ENCODE results near the gene NPC1L1. TPM values are rescaled to one million over a fixed set of nuclear protein-coding genes. Genes with fewer than 3 reads are reported as not detected.

The NPC1L1 gene
- total and polyA plus RNA-seq, 10 of the 15 experiments (the other 5 are each of a cell fraction or from before 2014, with no cell fraction given) = 0.01 to 0.90 TPM; not detected in 8

- under 1% methylated on average over 63 of the region's 63 CpGs for WGBS (ENCODE audit: insufficient coverage, insufficient replicate concordance, low lambda C conversion rate, missing lambda C conversion rate)
- CTCF ChIA-PET = interaction anchor here (0.7 to 3.4 kb wide), 14 partner anchors 8 to 470 kb away, joined by 3 to 17 read pairs (median 4); no protein-coding TSS in a partner anchor
- Histone ChIP-seq H3K79me2 (ENCODE audit: control insufficient read depth, insufficient read depth, low read length) (peaks cover 39% of the 10 kb centered on the region), H3K27ac (ENCODE audit: control insufficient read depth, insufficient read depth) (peak within 1 kb of the TSS; percentile 87), H3K9ac (ENCODE audit: control insufficient read depth, insufficient read depth, low read length) (peak within 1 kb of the TSS; percentile 82), H3K4me2 (ENCODE audit: control insufficient read depth, insufficient read depth) (peak within 1 kb of the TSS; percentile 94), H3K27me3 (replicated peaks in 1 of 2; ENCODE audit: control insufficient read depth in 2 of 2, insufficient read depth in 2 of 2, low read length in 1 of 2) (no peaks in the 10 kb centered on the region), H3K4me1 (ENCODE audit: control insufficient read depth, insufficient read depth, low read length) (no peaks in the 10 kb centered on the region), H3K4me3 (peak within 1 kb of the TSS; percentile 98), H3K36me3 (ENCODE audit: control insufficient read depth in 2 of 2, insufficient read depth in 2 of 2, low read length in 1 of 2) (no peaks in the 10 kb centered on the region), H2AFZ (ENCODE audit: control insufficient read depth, low read depth, low read length) (peak within 1 kb of the TSS; percentile 83), H3K9me3 (replicated peaks; ENCODE audit: control insufficient read depth, insufficient read depth, low read length) (no peaks in the 10 kb centered on the region), H4K20me1 (ENCODE audit: control insufficient read depth, insufficient read depth) (no peaks in the 10 kb centered on the region)
- SMC1A ChIA-PET (ENCODE audit: uncharacterized antibody, unreplicated experiment) = interaction anchor here (0.7 to 1.6 kb wide), 9 partner anchors 11 to 330 kb away, joined by 3 to 5 read pairs (median 4); no protein-coding TSS in a partner anchor
- POLR2A ChIA-PET = interaction anchor here (0.5 to 1.2 kb wide), 5 partner anchors 15 to 358 kb away, joined by 3 to 7 read pairs (median 4); partner anchors contain the start of genes H2AZ2 and TMED4
- DNase-seq (ENCODE audit: low read depth, low spot score) (peak; percentile 48), FAIRE-seq (no peak), ATAC-seq (peak; percentile 97)
- in situ Hi-C loops (cut with MboI) = no loop called here
- BruUV-seq (replicated peaks) = no TSS peak
- RAD21 ChIA-PET (ENCODE audit: unreplicated experiment) = interaction anchor here (0.6 to 1.8 kb wide), 6 partner anchors 75 to 429 kb away, joined by 3 to 7 read pairs (median 4); partner anchors contain the start of gene DDX56
- intact Hi-C loops (cut with micrococcal nuclease; ENCODE audit: unreplicated experiment) = loop anchor here (10.0 kb wide), 1 partner anchor 476 kb away; no protein-coding TSS in a partner anchor
- TF ChIP-seq SMAD5 (IDR thresholded peaks at IDR 0.05; ENCODE audit: low read depth) (peak; percentile 52; the same call in 1 of the 2 replicates), EZH2 (IDR thresholded peaks at IDR 0.05; ENCODE audit: borderline replicate concordance, control insufficient read depth, low read depth, low read length) (no peak), SIX5 (IDR thresholded peaks at IDR 0.05; ENCODE audit: low read depth, low read length, severe bottlenecking) (peak; percentile 40), PAX5 (IDR thresholded peaks at IDR 0.05; ENCODE audit: borderline replicate concordance, low read depth, low read length) (no peak), GATAD2B (conservative IDR thresholded peaks at IDR 0.05; ENCODE audit: low read depth) (peak; percentile 95), ZNF24 (IDR thresholded peaks at IDR 0.05) (no peak), ZBTB4 (CRISPR knock-in tag; IDR thresholded peaks at IDR 0.05) (peak; percentile 92), ZNF384 (IDR thresholded peaks at IDR 0.05; ENCODE audit: borderline replicate concordance, low read depth, low read length) (peak; percentile 42; the same call in 1 of the 2 replicates), MXI1 (IDR thresholded peaks at IDR 0.05; ENCODE audit: low read depth, low read length) (peak; percentile 44), FOXM1 (IDR thresholded peaks at IDR 0.05; ENCODE audit: low read depth, low read length) (no peak), NR2C1 (IDR thresholded peaks at IDR 0.05) (peak; percentile 83), BCL3 (IDR thresholded peaks at IDR 0.05; ENCODE audit: borderline replicate concordance, insufficient read depth, low read depth, low read length, poor library complexity, severe bottlenecking) (no peak), EP300 (IDR thresholded peaks at IDR 0.05; ENCODE audit: borderline replicate concordance in 1 of 2, control insufficient read depth in 1 of 2, low read depth in 2 of 2, low read length in 2 of 2) (no peak), HDAC6 (IDR thresholded peaks at IDR 0.05; ENCODE audit: unreplicated experiment) (no peak), MEF2A (IDR thresholded peaks at IDR 0.05; ENCODE audit: insufficient read depth, low read depth, low read length) (0 out of 2 replicates have a peak, but pooled peaks have one; percentile 29), KLF5 (IDR thresholded peaks at IDR 0.05; ENCODE audit: partially characterized antibody) (peak; percentile 10)
These were observed 50.6 kb downstream of the NPC1L1 start, which contains the start of gene NUDCD3 for GRCh38 chr7:44490351-44491200. Gene NUDCD3, minus strand, starts transcription at chr7:44490658. Its CDS starts 58 bp downstream, at chr7:44490600.
